ENCODE measurements around the gene PRPF31. TPM values are rescaled to one million over a fixed set of nuclear protein-coding genes. Genes with fewer than 3 reads are reported as not detected.

Gene PRPF31
- total RNA-seq, 1 donor, result 46.7 TPM

DNA sequence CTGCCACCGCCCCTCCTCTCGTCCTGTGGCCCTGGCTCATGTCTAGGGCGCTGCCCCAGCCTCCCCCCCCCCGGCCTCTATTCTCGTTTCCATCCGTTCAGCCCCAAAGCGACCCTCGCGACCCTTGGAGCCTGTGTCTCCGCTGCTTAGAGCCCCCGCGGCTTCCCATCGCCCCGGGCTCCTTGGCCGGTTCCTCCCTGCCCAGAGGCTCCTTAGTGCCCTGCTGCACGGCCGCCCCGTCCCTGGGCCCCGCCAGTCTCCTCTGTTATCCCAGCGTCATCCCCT, 12.8 kb downstream of the PRPF31 start:
- no peaks in the 10 kb centered on the region for H4K20me1 ChIP-seq (ENCODE audit: insufficient read depth, low read length)
- H2AFZ ChIP-seq (ENCODE audit: low read length), result no peak overlapping the region
- DNase-seq (ENCODE audit: insufficient read length, low spot score, missing footprints), result no peak
- H3K27me3 ChIP-seq (ENCODE audit: insufficient read depth, low read length), result no peaks in the 10 kb centered on the region
- no peak overlapping the region for H3K27ac ChIP-seq (ENCODE audit: low read depth, low read length)
- H3K79me2 ChIP-seq (ENCODE audit: insufficient read depth, low read length), result no peaks in the 10 kb centered on the region
- H3K36me3 ChIP-seq (ENCODE audit: insufficient read depth, low read length), result peaks cover 44% of the 10 kb centered on the region
- no peak overlapping the region for H3K4me2 ChIP-seq (ENCODE audit: insufficient read depth, low read length)
- H3K9me3 ChIP-seq (ENCODE audit: low read depth, low read length), result no peaks in the 10 kb centered on the region
- H3K4me3 ChIP-seq (ENCODE audit: insufficient read depth, low read length), result no peak overlapping the region
- TF ChIP-seq, protein P1, sequence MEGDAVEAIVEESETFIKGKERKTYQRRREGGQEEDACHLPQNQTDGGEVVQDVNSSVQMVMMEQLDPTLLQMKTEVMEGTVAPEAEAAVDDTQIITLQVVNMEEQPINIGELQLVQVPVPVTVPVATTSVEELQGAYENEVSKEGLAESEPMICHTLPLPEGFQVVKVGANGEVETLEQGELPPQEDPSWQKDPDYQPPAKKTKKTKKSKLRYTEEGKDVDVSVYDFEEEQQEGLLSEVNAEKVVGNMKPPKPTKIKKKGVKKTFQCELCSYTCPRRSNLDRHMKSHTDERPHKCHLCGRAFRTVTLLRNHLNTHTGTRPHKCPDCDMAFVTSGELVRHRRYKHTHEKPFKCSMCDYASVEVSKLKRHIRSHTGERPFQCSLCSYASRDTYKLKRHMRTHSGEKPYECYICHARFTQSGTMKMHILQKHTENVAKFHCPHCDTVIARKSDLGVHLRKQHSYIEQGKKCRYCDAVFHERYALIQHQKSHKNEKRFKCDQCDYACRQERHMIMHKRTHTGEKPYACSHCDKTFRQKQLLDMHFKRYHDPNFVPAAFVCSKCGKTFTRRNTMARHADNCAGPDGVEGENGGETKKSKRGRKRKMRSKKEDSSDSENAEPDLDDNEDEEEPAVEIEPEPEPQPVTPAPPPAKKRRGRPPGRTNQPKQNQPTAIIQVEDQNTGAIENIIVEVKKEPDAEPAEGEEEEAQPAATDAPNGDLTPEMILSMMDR (IDR thresholded peaks at IDR 0.05; ENCODE audit: extremely low read depth, low read depth, low read length), result no peak
- no peaks in the 10 kb centered on the region for H3K4me1 ChIP-seq (ENCODE audit: insufficient read depth, low read length)

DNA sequence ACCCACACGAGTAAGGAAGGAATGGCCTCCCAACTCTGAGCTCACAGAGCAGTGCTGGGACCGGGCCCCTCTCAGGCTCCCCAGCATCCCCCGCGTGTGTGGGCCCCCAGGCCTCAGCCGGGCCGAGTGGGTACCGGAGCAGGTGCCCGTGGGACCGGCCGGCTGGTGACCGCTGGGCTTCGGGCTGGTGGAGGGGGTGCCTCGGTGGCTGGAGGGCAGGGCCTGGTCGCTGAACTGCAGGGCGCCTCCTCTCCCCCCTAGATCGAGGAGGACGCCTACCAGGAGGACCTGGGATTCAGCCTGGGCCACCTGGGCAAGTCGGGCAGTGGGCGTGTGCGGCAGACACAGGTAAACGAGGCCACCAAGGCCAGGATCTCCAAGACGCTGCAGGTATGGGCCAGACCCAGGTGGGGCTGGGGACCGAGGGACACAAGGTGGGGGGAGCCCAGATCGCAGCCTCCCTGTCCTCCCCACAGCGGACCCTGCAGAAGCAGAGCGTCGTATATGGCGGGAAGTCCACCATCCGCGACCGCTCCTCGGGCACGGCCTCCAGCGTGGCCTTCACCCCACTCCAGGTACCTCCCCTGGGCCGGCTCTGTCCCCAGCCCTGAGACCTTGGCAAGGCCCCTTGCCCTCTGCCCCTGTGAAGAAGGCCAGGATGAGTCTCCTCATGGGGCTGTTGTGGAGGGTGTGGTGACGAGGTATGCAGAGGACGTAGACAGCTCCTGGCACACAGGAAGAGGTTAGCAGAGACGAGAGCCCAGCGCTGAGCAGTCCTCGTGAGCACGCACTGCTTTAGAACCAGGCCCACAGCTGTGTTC, 13.5 kb downstream of the PRPF31 start:
- Histone ChIP-seq H3K4me2 (ENCODE audit: insufficient read depth, low read length) (no peak overlapping the region), H3K36me3 (ENCODE audit: insufficient read depth, low read length) (peaks cover 38% of the 10 kb centered on the region)

DNA sequence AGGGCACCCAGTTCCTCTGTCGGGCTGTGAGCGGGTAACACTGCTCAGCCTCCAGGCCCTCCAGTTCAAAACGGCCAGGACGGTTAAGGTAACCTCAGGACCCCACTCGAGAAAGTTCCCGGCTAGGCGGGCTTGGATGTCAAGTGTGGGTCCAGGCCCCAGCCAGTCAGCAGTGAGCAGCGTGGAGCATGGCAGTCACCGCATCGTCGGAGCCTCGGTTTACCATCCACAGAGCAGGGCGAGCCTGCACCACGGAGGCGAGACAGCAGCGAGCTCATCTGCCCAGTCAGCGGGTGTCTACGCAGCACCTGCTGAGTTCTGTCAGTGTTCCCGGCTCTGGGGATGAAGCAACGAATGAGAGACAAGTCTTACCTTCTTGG, 14.1 kb downstream of the PRPF31 start:
- Histone ChIP-seq H3K36me3 (ENCODE audit: insufficient read depth, low read length) (peaks cover 36% of the 10 kb centered on the region), H3K4me3 (ENCODE audit: insufficient read depth, low read length) (no peak overlapping the region), H3K79me2 (ENCODE audit: insufficient read depth, low read length) (no peaks in the 10 kb centered on the region), H3K27ac (ENCODE audit: low read depth, low read length) (no peak overlapping the region), H2AFZ (ENCODE audit: low read length) (no peak overlapping the region), H3K4me2 (ENCODE audit: insufficient read depth, low read length) (no peak overlapping the region), H3K9me3 (ENCODE audit: low read depth, low read length) (no peaks in the 10 kb centered on the region), H3K4me1 (ENCODE audit: insufficient read depth, low read length) (no peaks in the 10 kb centered on the region), H4K20me1 (ENCODE audit: insufficient read depth, low read length) (no peaks in the 10 kb centered on the region), H3K27me3 (ENCODE audit: insufficient read depth, low read length) (no peaks in the 10 kb centered on the region)
- no peak for DNase-seq (ENCODE audit: insufficient read length, low spot score, missing footprints)
- TF ChIP-seq, protein P1 (IDR thresholded peaks at IDR 0.05; ENCODE audit: extremely low read depth, low read depth, low read length), result no peak

More for the DNA sequence above, 13.5 kb downstream of the PRPF31 start:
- Histone ChIP-seq H3K79me2 (ENCODE audit: insufficient read depth, low read length) (no peaks in the 10 kb centered on the region), H3K4me1 (ENCODE audit: insufficient read depth, low read length) (no peaks in the 10 kb centered on the region), H4K20me1 (ENCODE audit: insufficient read depth, low read length) (no peaks in the 10 kb centered on the region), H3K27me3 (ENCODE audit: insufficient read depth, low read length) (no peaks in the 10 kb centered on the region), H3K4me3 (ENCODE audit: insufficient read depth, low read length) (no peak overlapping the region), H3K9me3 (ENCODE audit: low read depth, low read length) (no peaks in the 10 kb centered on the region), H3K27ac (ENCODE audit: low read depth, low read length) (no peak overlapping the region), H2AFZ (ENCODE audit: low read length) (no peak overlapping the region)
- no peak for DNase-seq (ENCODE audit: insufficient read length, low spot score, missing footprints)
- TF ChIP-seq, protein P1 (IDR thresholded peaks at IDR 0.05; ENCODE audit: extremely low read depth, low read depth, low read length), result no peak

DNA sequence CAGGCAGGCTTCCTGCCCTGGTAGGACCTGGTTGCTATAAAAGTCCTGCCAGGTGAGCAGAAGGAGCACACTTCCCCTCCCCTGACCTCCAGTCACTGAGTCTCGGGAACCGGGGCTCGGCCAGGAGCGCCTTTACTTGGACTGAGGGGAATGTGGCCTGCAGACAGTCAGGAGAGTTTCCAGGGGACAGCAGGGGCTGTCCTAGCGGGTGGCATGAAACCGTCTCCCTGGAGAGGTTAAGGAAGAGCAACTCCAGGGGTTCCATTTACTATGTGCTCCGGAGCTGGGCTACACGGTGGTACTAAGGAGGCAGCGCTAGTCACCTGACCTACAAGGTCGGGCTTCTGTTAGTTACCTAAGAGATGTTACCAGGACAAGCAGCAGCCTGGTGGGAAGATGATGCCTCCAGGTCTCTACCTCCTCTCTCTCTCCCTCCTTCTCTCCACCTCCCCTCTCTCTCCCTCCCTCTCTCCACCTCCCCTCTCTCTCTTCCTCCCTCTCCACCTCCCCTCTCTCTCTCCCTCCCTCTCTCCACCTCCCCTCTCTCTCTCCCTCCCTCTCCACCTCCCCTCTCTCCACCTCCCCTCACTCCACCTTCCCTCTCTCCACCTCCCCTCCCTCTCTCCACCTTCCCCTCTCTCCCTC, 17.9 kb downstream of the PRPF31 start:
- Histone ChIP-seq H3K27ac (ENCODE audit: low read depth, low read length) (no peak overlapping the region), H3K4me1 (ENCODE audit: insufficient read depth, low read length) (peaks cover 11% of the 10 kb centered on the region), H3K9me3 (ENCODE audit: low read depth, low read length) (no peaks in the 10 kb centered on the region), H2AFZ (ENCODE audit: low read length) (no peak overlapping the region), H3K79me2 (ENCODE audit: insufficient read depth, low read length) (peaks cover 9% of the 10 kb centered on the region), H3K36me3 (ENCODE audit: insufficient read depth, low read length) (peaks cover 22% of the 10 kb centered on the region), H3K4me2 (ENCODE audit: insufficient read depth, low read length) (no peak overlapping the region), H3K4me3 (ENCODE audit: insufficient read depth, low read length) (no peak overlapping the region), H4K20me1 (ENCODE audit: insufficient read depth, low read length) (peaks cover 1% of the 10 kb centered on the region), H3K27me3 (ENCODE audit: insufficient read depth, low read length) (no peaks in the 10 kb centered on the region)
- DNase-seq (ENCODE audit: insufficient read length, low spot score, missing footprints), result no peak
- TF ChIP-seq, protein P1 (IDR thresholded peaks at IDR 0.05; ENCODE audit: extremely low read depth, low read depth, low read length), result no peak
